HepG2 (cell line): ENCODE data around the gene MINDY1. TPM values are rescaled to one million over a fixed set of nuclear protein-coding genes. Genes with fewer than 3 reads are reported as not detected.

Experiments used
- MATR3 ChIP-seq: sonication (generic); formaldehyde crosslinking; IDR thresholded peaks from 2 replicates; pipeline ENCODE4 v1.4.0; 2020; ENCODE audit warnings: missing genetic modification reagents
- PRDM10 ChIP-seq: sonication (generic); formaldehyde crosslinking; IDR thresholded peaks from 2 replicates; pipeline ENCODE4 v1.4.0; 2020; ENCODE audit warnings: low read depth, missing genetic modification reagents
- REPIN1 ChIP-seq: sonication (generic); formaldehyde crosslinking; IDR thresholded peaks from 2 replicates; pipeline ENCODE4 v1.8.0; 2022; ENCODE audit warnings: missing genetic modification reagents, low read depth, mild to moderate bottlenecking, borderline replicate concordance
- ZBTB34 ChIP-seq: sonication (generic); formaldehyde crosslinking; IDR thresholded peaks from 2 replicates; pipeline ENCODE4 v1.8.0; 2022; ENCODE audit warnings: mild to moderate bottlenecking, missing genetic modification reagents
- ZNF3 ChIP-seq: IDR thresholded peaks from 2 replicates; pipeline ENCODE4 v1.7.0; 2017; ENCODE audit warnings: inconsistent platforms
- polyA plus RNA-seq, 8 experiments: library from polyadenylated mRNA; depleted of rRNA in 3 of 8; stranded (reverse) in 7 of 8; unstranded in 1 of 8; fragments of >200 nt; fragmentation: Illumina TruSeq in 4 of 8; extraction: Trizol in 4 of 8; gene quantifications; 2 replicates each; pipeline versions ENCODE4 v1.2.1 to v1.2.3, GENCODE V29; 2011 to 2016; ENCODE audit warnings: low read depth in 4 of 8, missing spikeins in 1 of 8, mixed read lengths in 1 of 8; ENCODE audit not compliant: insufficient read depth in 1 of 8
- total RNA-seq, 5 experiments: library from RNA; depleted of rRNA; stranded (reverse); fragments of >200 nt; fragmentation: Illumina TruSeq; extraction: Trizol; gene quantifications; 2 replicates each; pipeline ENCODE4 v1.2.3, GENCODE V29; 2016; ENCODE audit warnings: low read depth in 1 of 5
- TF ChIP-seq, protein P1 (sequence below): sonication (generic); formaldehyde crosslinking; IDR thresholded peaks from 2 replicates; pipeline ENCODE4 v1.8.1; 2022; ENCODE audit warnings: mild to moderate bottlenecking, missing genetic modification reagents
- TF ChIP-seq, protein P2 (sequence below): sonication (generic); formaldehyde crosslinking; IDR thresholded peaks from 2 replicates; pipeline ENCODE4 v1.5.1; 2020; ENCODE audit warnings: mild to moderate bottlenecking, moderate library complexity, missing genetic modification reagents
- TF ChIP-seq, protein P3 (sequence below): sonication (generic); formaldehyde crosslinking; IDR thresholded peaks from 2 replicates; pipeline ENCODE4 v1.4.0; 2020; ENCODE audit warnings: mild to moderate bottlenecking, missing genetic modification reagents
- TF ChIP-seq, protein P4 (sequence below): IDR thresholded peaks from 2 replicates; pipeline ENCODE4 v1.6.1; 2016; ENCODE audit warnings: missing compliant biosample characterization, missing genetic modification reagents, borderline replicate concordance
- TF ChIP-seq, protein P5 (sequence below): sonication (generic); formaldehyde crosslinking; IDR thresholded peaks from 2 replicates; pipeline ENCODE4 v1.5.1; 2020; ENCODE audit warnings: missing genetic modification reagents, mild to moderate bottlenecking, borderline replicate concordance

MINDY1 gene
- total and polyA plus RNA-seq, 2 of the 13 experiments (the other 11 are each of a cell fraction or from before 2014, with no cell fraction given), result 11.1 to 15.0 TPM

GRCh38 chr1:151012684-151013471, 6.2 kb upstream of the MINDY1 start (continued):
- TF ChIP-seq, protein P1, sequence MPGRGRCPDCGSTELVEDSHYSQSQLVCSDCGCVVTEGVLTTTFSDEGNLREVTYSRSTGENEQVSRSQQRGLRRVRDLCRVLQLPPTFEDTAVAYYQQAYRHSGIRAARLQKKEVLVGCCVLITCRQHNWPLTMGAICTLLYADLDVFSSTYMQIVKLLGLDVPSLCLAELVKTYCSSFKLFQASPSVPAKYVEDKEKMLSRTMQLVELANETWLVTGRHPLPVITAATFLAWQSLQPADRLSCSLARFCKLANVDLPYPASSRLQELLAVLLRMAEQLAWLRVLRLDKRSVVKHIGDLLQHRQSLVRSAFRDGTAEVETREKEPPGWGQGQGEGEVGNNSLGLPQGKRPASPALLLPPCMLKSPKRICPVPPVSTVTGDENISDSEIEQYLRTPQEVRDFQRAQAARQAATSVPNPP (CRISPR knock-in tag), result no peak
- TF ChIP-seq, protein P2, sequence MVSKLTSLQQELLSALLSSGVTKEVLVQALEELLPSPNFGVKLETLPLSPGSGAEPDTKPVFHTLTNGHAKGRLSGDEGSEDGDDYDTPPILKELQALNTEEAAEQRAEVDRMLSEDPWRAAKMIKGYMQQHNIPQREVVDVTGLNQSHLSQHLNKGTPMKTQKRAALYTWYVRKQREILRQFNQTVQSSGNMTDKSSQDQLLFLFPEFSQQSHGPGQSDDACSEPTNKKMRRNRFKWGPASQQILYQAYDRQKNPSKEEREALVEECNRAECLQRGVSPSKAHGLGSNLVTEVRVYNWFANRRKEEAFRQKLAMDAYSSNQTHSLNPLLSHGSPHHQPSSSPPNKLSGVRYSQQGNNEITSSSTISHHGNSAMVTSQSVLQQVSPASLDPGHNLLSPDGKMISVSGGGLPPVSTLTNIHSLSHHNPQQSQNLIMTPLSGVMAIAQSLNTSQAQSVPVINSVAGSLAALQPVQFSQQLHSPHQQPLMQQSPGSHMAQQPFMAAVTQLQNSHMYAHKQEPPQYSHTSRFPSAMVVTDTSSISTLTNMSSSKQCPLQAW (CRISPR knock-in tag), result no peak
- TF ChIP-seq ZNF3 (CRISPR knock-in tag) (no peak), MATR3 (CRISPR knock-in tag) (no peak), REPIN1 (peak; percentile 76), ZBTB34 (CRISPR knock-in tag) (no peak), PRDM10 (CRISPR knock-in tag) (peak; percentile 92)
- TF ChIP-seq, protein P3, sequence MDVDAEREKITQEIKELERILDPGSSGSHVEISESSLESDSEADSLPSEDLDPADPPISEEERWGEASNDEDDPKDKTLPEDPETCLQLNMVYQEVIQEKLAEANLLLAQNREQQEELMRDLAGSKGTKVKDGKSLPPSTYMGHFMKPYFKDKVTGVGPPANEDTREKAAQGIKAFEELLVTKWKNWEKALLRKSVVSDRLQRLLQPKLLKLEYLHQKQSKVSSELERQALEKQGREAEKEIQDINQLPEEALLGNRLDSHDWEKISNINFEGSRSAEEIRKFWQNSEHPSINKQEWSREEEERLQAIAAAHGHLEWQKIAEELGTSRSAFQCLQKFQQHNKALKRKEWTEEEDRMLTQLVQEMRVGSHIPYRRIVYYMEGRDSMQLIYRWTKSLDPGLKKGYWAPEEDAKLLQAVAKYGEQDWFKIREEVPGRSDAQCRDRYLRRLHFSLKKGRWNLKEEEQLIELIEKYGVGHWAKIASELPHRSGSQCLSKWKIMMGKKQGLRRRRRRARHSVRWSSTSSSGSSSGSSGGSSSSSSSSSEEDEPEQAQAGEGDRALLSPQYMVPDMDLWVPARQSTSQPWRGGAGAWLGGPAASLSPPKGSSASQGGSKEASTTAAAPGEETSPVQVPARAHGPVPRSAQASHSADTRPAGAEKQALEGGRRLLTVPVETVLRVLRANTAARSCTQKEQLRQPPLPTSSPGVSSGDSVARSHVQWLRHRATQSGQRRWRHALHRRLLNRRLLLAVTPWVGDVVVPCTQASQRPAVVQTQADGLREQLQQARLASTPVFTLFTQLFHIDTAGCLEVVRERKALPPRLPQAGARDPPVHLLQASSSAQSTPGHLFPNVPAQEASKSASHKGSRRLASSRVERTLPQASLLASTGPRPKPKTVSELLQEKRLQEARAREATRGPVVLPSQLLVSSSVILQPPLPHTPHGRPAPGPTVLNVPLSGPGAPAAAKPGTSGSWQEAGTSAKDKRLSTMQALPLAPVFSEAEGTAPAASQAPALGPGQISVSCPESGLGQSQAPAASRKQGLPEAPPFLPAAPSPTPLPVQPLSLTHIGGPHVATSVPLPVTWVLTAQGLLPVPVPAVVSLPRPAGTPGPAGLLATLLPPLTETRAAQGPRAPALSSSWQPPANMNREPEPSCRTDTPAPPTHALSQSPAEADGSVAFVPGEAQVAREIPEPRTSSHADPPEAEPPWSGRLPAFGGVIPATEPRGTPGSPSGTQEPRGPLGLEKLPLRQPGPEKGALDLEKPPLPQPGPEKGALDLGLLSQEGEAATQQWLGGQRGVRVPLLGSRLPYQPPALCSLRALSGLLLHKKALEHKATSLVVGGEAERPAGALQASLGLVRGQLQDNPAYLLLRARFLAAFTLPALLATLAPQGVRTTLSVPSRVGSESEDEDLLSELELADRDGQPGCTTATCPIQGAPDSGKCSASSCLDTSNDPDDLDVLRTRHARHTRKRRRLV (CRISPR knock-in tag), result 0 out of 2 replicates have a peak, but pooled peaks have one; percentile 49
- TF ChIP-seq, protein P4, sequence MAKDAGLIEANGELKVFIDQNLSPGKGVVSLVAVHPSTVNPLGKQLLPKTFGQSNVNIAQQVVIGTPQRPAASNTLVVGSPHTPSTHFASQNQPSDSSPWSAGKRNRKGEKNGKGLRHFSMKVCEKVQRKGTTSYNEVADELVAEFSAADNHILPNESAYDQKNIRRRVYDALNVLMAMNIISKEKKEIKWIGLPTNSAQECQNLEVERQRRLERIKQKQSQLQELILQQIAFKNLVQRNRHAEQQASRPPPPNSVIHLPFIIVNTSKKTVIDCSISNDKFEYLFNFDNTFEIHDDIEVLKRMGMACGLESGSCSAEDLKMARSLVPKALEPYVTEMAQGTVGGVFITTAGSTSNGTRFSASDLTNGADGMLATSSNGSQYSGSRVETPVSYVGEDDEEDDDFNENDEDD (CRISPR knock-in tag), result no peak
- TF ChIP-seq, protein P5, sequence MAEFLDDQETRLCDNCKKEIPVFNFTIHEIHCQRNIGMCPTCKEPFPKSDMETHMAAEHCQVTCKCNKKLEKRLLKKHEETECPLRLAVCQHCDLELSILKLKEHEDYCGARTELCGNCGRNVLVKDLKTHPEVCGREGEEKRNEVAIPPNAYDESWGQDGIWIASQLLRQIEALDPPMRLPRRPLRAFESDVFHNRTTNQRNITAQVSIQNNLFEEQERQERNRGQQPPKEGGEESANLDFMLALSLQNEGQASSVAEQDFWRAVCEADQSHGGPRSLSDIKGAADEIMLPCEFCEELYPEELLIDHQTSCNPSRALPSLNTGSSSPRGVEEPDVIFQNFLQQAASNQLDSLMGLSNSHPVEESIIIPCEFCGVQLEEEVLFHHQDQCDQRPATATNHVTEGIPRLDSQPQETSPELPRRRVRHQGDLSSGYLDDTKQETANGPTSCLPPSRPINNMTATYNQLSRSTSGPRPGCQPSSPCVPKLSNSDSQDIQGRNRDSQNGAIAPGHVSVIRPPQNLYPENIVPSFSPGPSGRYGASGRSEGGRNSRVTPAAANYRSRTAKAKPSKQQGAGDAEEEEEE (CRISPR knock-in tag), result no peak
